ENCODE measurements around the gene RALGAPA2. TPM values are rescaled to one million over a fixed set of nuclear protein-coding genes. Genes with fewer than 3 reads are reported as not detected.
A peak's percentile ranks its signal among the peaks of the same experiment; 100 is the strongest.

Gene RALGAPA2
- total RNA-seq, 1 experiment from 2014 or later = 18.2 TPM

- ATAC-seq (no peak), DNase-seq (ENCODE audit: low spot score) (no peak)
- no peaks in the 10 kb centered on the region for H3K9me3 Mint-ChIP-seq
- H3K27me3 Mint-ChIP-seq (ENCODE audit: low read depth) = no peaks in the 10 kb centered on the region
- H3K36me3 Mint-ChIP-seq = peaks cover 18% of the 10 kb centered on the region
- H3K27ac Mint-ChIP-seq = no peak overlapping the region
- H3K4me3 Mint-ChIP-seq = no peak overlapping the region
- POLR2A ChIA-PET = no interaction called here
- TF ChIP-seq ATF1 (CRISPR knock-in tag; IDR thresholded peaks at IDR 0.05) (no peak), GABPB1 (CRISPR knock-in tag; IDR thresholded peaks at IDR 0.05) (no peak), EMX1 (CRISPR knock-in tag; IDR thresholded peaks at IDR 0.05) (no peak), ATF6 (CRISPR knock-in tag; IDR thresholded peaks at IDR 0.05) (no peak), ZNF512 (CRISPR knock-in tag; IDR thresholded peaks at IDR 0.05; ENCODE audit: borderline replicate concordance) (no peak), FOXJ3 (CRISPR knock-in tag; IDR thresholded peaks at IDR 0.05; ENCODE audit: borderline replicate concordance) (no peak), CREB1 (CRISPR knock-in tag; IDR thresholded peaks at IDR 0.05) (no peak), RORB (CRISPR knock-in tag; IDR thresholded peaks at IDR 0.05) (no peak)
- CTCF ChIA-PET = no interaction called here
- H3K4me1 Mint-ChIP-seq = no peaks in the 10 kb centered on the region
These were observed 212.1 kb downstream of the RALGAPA2 start for GRCh38 chr20:20500312-20500711.

- Mint-ChIP-seq H3K9me3 (no peaks in the 10 kb centered on the region), H3K4me1 (peaks cover under 1% of the 10 kb centered on the region), H3K4me3 (no peak overlapping the region), H3K36me3 (peaks cover 19% of the 10 kb centered on the region), H3K27ac (no peak overlapping the region), H3K27me3 (ENCODE audit: low read depth) (no peaks in the 10 kb centered on the region)
- ChIA-PET POLR2A (no interaction called here), CTCF (interaction anchor here (0.5 to 1.5 kb wide), 4 partner anchors 11 to 285 kb away, joined by 3 to 6 read pairs (median 3); no protein-coding TSS in a partner anchor)
- ATAC-seq (0 out of 2 replicates have a peak, but pooled peaks have one; percentile 36), DNase-seq (ENCODE audit: low spot score) (no peak)
- TF ChIP-seq ZNF423 (CRISPR knock-in tag; IDR thresholded peaks at IDR 0.05) (no peak), ATF6 (CRISPR knock-in tag; IDR thresholded peaks at IDR 0.05) (no peak), CTCF (IDR thresholded peaks at IDR 0.05) (no peak), FOXJ3 (CRISPR knock-in tag; IDR thresholded peaks at IDR 0.05; ENCODE audit: borderline replicate concordance) (no peak), ZNF121 (CRISPR knock-in tag; IDR thresholded peaks at IDR 0.05) (no peak), ERG (CRISPR knock-in tag; IDR thresholded peaks at IDR 0.05) (no peak), ATF2 (CRISPR knock-in tag; IDR thresholded peaks at IDR 0.05; ENCODE audit: borderline replicate concordance, low read depth) (no peak), USF2 (CRISPR knock-in tag; IDR thresholded peaks at IDR 0.05) (0 out of 2 replicates have a peak, but pooled peaks have one; percentile 14), RORB (CRISPR knock-in tag; IDR thresholded peaks at IDR 0.05) (no peak), MAX (CRISPR knock-in tag; IDR thresholded peaks at IDR 0.05) (0 out of 2 replicates have a peak, but pooled peaks have one; percentile 49), PRRX2 (CRISPR knock-in tag; IDR thresholded peaks at IDR 0.05) (no peak), ESRRA (CRISPR knock-in tag; IDR thresholded peaks at IDR 0.05; ENCODE audit: borderline replicate concordance) (no peak), PREB (CRISPR knock-in tag; IDR thresholded peaks at IDR 0.05; ENCODE audit: borderline replicate concordance) (no peak)
These were observed 213.0 kb downstream of the RALGAPA2 start for GRCh38 chr20:20499439-20499838.
